Hematopoietic multipotent progenitor cell (in vitro differentiated cells): ENCODE data around the gene BEX4. TPM values are rescaled to one million over a fixed set of nuclear protein-coding genes. Genes with fewer than 3 reads are reported as not detected.
"Not testable (repeated sequence)": the region's sequence is repeated elsewhere in the genome, so short reads cannot be mapped to it uniquely, and the experiment has no call there.

Source experiments
- DNase-seq, 3 donors: peaks; one replicate each; pipeline ENCODE4 v3.0.0-alpha.2; 2011 to 2015; ENCODE audit warnings: low read depth in 2 of 3, low spot score in 2 of 3
- total RNA-seq: library from RNA; depleted of rRNA; stranded (reverse); fragments of >200 nt; gene quantifications from one replicate; pipeline ENCODE4 v1.2.3, GENCODE V29; 2012

The BEX4 gene
- total RNA-seq, result 19.1 TPM

DNA sequence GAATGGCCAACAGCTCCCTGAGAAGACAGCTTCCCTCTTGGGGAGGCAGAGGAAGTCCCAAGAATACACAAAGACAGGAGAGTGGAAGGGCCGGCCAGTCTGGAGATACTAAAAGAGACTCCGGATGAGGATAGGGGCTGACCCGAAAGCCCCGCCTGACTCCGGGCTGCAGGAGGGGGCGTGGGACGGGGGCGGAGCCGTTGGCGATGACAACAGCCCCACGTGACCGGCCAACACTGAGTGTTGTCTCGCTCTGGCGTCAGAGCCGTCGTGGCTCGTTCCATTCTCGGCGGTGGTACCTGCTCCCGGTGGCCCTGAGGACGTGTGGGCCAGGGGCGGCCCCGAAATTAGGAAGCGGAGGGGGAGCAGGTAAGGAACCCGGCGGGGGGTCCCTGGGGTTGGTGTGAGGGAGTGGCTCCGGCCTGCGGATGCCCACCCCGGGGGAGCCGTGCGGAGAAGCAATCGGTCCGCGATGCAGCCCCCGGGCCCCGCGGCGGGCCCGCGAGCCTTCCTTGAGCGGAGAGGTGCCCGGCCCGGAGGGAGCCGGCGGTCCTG lies at the start of gene BEX4:
Gene BEX4, plus strand, starts transcription at position 239 of the 555 bp plus-strand sequence. CDS start 1,046 bp downstream, outside the sequence.
- peak; percentile 42 to 86 (median 79) for DNase-seq

DNA sequence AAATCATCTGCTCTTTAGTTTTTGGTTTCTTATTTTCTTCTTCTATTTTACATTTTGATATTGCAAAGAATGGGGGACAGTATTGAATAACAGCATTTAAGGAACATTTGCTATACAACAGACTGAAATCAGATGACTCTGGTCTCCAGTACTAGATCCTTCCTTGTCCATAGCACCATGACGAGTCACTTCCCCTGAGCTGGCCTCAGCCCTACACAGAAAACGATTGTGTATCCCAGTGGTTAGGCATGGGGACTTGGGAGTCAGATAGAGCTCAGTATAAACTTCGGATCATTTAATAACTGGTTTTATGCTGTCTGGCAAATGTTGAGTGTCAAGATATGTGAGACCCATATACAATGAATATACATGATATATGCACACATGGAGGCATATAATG lies 44.7 kb upstream of the BEX4 start:
- no peak for DNase-seq

- no peak for DNase-seq
Observed at GRCh38 chrX:103171353-103171752, 43.6 kb upstream of the BEX4 start.

- not testable (repeated sequence) for DNase-seq
Observed at GRCh38 chrX:103175256-103175655, 39.7 kb upstream of the BEX4 start.

DNA sequence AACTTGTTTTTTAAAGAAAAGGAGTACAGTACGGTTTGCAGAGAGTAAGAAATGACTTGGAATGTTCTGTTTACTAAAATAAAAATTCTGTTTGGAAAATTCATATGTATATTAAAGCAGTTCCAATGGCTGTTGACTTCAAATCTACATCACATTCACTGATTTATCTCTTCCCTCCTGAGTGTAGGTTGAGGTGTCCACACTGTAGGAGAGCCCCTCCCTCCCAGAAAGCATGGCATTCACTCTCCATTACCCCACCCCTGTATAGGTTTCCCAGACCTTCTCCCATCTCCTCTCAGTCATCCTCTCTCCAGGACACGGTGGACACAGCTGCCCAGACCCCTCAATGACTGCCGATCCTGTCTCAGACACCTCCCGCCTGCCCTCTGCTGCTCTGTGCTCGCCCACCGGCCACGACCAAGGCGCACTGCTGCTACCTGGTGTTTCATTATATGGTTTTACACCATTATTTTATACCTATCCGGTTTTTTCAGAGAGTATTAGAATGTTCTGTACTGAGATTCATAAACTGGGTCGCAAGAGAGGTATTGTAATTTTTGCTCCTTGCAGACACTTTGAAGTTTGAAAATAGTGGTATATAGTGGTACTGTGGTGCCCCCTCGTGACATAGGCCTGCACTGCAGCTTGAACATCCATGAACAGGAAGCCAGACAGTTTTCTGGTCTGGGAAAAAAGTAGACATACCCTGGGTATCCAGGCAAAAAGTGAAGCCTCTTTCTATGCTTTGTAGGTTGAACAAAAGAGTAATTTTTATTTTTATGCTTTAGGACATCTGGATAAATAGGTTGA lies 38.8 kb upstream of the BEX4 start:
- peak in 2 of 3 donors; percentile 25 to 61 for DNase-seq

- no peak for DNase-seq
Observed at GRCh38 chrX:103177556-103177955, 37.4 kb upstream of the BEX4 start.

DNA sequence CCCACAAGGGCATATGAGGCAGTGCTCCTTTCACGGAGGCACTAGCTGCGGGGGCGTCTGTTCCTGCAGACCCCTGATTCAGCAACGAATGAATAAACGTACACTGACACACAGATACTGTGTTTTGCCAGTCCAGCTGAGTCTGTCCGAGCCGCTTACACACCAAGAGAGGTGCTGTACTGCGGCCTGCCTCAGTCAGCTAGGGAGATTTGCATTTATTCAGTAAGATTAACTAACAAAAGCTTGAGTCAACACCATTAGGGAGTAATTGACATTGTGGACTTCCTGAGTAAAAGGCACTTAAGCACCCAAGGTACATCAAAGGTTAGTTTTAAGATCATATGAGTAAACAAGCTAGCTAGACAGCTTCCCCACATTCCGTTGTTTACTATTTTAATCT lies 31.0 kb upstream of the BEX4 start:
- DNase-seq, result no peak

DNA sequence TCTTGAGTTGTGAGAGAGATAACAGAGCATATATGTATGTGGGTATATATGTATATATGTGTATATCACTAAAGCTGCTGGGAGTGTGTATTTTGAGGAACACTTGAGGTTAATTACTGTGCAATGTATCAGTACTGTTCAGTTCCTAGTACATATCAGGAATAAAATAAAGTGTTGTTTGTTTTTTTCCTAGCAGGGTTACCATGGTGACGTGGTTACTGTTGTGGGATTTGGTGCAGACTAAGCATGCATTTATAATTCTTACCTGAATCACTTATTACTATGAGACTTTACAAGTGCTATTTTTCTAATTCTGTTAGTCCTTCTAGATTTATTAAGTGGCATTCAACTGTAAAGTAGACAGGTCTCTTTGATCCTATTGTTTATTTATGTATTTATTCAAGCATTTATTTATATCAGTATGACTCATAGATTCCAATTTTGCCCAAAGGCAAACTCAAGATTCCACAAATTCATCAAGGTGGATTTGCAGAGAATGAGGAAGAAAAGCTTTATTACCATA lies 26.9 kb upstream of the BEX4 start:
- peak in 1 of 3 donors; percentile 31 for DNase-seq

- no peak for DNase-seq
Observed at GRCh38 chrX:103197721-103198306, 17.1 kb upstream of the BEX4 start.

DNA sequence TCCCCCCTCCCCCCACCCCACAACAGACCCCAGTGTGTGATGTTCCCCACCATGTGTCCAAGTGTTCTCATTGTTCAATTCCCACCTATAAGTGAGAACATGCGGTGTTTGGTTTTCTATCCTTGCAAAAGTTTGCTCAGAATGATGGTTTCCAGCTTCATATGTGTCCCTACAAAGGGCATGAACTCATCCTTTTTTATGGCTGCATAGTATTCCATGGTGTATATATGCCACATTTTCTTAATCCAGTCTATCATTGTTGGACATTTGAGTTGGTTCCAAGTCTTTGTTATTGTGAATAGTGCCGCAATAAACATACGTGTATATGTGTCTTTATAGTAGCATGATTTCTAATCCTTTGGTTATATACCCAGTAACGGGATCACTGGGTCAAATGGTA lies 16.2 kb upstream of the BEX4 start:
- not testable (repeated sequence) for DNase-seq

- peak in 1 of 3 donors; percentile 19 for DNase-seq
Observed at GRCh38 chrX:103201041-103201440, 13.9 kb upstream of the BEX4 start.

DNA sequence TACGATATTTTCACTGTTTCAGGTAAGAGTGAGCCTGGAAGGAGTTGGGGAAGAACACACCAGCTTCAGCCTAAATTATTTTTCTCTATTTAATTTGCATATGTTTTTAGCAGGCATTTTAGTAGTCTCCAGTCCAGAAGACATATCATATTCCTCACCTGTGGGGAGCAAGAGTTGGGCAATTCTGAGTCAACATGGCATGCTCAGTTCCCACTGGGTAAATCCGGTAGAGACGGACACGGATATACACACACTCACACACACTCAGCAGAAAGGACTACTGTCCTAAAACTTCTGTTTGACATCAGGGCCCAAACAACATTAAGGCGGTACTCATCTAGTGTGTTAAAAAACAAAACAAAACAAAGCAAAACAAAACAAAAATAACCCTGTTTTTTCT lies 4.9 kb upstream of the BEX4 start:
- DNase-seq, result no peak

GRCh38 chrX:103211012-103211715 lies 3.7 kb upstream of the BEX4 start:
- peak in 2 of 3 donors; percentile 36 to 73 for DNase-seq

DNA sequence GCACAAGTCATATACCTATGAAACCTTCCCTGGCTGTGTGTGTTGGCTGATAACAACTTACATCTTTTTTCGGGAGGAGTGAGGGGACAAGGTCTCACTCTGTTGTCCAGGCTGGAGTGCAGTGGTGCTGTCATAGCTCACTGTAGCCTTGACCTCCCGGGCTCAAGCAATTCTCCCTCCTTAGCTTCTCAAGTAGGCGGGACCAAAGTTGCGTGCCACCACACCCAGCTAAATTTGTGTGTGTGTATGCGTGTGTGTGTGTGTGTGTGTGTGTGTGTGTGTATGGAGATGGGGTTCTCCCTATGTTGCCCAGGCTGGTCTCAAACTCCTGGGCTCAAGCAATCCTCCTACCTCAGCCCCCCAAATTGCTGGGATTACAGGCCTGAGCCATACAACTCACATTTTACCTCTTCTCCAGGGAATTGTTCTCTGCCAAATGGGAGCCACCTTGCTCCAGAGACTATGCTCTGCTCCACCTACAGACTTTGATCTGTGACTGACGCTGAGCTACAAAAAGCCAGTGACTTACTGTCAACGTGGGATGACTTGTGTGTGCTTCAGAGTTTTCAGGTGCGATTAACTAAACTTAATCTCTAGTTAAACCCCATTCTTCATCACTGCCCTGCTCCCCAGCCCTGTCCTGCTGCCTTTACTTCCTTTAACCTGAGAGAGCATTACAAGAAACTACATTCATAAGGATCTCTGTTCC lies 2.0 kb upstream of the BEX4 start:
- no peak for DNase-seq

DNA sequence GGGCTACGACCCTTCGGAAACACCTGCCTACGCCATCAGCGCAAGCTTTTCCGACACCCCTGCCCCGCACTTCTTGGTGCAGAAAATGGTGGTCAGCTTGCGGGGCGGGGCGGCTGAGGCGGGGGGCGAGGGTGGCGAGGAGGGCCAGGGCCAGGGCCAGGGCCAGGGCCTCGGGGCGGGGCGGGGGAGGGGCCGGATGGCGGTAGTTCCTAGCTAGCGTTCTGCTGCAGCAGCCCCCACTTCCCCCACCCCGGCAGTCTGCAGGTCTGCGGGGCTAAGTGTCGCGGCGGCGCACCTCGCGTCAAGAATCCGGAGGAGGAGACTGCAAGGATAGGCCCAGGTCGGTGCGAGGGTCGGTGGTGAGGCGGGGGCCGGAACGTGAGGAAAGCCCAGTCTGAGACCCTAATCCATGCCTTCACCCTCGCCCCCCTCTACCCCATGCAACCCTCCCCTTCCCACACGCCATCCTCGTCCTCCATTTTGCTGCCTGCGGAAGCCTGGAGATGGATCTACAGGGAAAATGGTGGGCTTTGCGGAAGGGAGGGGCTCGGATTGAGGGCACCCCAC lies 600 bp downstream of the BEX4 start:
- peak in 2 of 3 donors; percentile 47 to 55 for DNase-seq

GRCh38 chrX:103220511-103221323 lies 5.8 kb downstream of the BEX4 start:
- DNase-seq, result no peak

DNA sequence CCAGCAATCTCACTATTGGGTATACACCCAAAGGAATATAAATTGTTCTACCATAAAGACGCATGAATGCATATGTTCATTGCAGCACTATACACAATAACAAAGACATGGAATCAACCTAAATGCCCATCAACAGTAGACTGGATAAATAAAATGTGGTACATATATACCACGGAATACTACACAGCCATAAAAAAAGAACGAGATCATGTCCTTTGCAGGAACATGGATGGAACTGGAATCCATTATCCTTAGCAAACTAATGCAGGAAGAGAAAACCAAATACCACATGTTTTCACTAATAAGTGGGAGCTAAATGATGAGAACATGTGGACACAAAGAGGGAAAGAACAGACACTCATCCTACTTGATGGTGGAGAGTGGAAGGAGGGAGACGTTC lies 11.0 kb downstream of the BEX4 start:
- not testable (repeated sequence) for DNase-seq

- no peak for DNase-seq
Observed at GRCh38 chrX:103233263-103233662, 18.4 kb downstream of the BEX4 start.

DNA sequence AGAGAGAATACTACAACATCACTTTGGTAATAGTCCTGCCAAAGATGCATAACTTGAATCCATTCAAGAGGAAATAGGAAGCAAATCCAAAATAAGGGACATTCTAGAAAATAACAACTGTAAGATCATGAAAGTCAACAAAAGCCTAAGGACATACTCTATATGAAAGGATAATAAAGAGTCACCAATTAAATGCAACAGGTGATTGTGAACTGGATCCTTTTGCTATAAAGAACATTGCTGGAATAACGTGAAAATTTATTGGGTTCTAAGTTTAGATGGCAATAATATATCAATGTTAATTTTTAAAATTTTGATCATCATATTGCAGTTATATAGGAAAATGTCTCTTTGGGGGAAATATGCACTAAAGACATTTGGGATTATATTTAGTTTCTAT lies 20.0 kb downstream of the BEX4 start:
- DNase-seq, result no peak
